GM18867 (cell line): ENCODE measurements around the gene ARPC1B.
"Not testable (repeated sequence)": the region's sequence is repeated elsewhere in the genome, so short reads cannot be mapped to it uniquely, and the experiment has no call there.

Source experiments
- ATAC-seq: cut with Tn5 transposase; IDR thresholded peaks from one replicate; pipeline ENCODE4 v1.9.1; 2021; ENCODE audit warnings: mild to moderate bottlenecking, moderate library complexity; ENCODE audit not compliant: unreplicated experiment

ARPC1B gene

GRCh38 chr7:99387239-99387635 is 12.7 kb downstream of the ARPC1B start:
- ATAC-seq = not testable (repeated sequence)

DNA sequence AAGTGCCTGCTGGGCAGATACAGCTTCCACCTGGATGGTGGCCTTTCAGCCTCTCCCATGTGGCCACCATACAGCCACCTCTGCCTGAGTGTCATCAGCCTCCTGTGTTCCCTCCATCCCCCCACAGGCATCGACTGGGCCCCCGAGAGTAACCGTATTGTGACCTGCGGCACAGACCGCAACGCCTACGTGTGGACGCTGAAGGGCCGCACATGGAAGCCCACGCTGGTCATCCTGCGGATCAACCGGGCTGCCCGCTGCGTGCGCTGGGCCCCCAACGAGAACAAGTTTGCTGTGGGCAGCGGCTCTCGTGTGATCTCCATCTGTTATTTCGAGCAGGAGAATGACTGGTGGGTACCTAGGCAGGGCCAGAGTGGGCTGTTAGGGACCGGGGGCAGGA is 13.4 kb downstream of the ARPC1B start:
- no peak for ATAC-seq

- ATAC-seq = no peak
These were observed 15.2 kb downstream of the ARPC1B start for GRCh38 chr7:99389772-99390171.

GRCh38 chr7:99390941-99391602 is 16.5 kb downstream of the ARPC1B start:
- ATAC-seq = no peak

DNA sequence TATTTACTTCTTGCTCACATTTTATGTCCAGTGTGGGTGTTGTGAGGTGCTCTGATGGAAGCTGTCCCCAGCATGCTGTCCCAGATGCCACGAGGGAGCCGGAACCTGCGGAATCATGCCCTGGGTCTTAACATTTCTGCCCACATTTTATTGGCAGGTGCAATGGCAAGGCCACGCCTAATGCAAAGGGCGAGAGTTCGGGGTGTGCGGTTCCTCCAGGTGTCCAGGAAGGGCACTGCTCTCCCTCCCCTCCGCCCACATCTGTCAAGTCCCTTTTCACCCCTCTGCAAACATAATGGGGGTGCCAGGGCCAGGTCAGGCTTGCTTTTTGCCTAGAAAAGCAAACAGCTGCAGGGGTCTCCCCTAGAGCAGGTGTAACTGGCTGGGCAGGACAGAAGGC is 17.5 kb downstream of the ARPC1B start:
- ATAC-seq = no peak

DNA sequence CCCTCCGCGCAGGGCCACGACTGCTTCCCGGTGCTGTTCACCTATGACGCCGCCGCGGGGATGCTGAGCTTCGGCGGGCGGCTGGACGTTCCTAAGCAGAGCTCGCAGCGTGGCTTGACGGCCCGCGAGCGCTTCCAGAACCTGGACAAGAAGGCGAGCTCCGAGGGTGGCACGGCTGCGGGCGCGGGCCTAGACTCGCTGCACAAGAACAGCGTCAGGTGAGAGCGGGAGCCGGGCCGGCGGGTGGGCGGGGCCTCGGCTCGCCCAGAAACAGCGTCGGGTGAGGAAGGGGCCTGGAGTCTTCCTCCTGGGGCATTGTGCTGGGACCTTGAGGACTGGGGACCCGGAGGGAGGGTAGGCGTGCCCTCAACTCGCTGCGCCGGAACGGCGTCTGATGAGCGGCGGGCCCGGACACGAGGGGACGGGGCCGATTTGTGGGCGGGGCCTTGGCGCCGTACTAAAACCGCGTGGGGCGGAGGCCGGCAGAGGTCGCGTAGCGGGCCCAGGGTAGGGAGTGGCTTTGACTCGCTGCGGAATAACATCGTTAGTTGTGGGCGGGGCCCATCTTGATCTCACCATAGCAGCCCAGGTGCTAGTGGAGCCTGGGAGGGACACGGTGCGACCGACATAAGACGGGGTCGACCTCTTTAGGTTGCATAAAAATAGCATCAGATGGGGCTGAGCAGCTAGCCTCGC is 18.3 kb downstream of the ARPC1B start:
- no peak for ATAC-seq

DNA sequence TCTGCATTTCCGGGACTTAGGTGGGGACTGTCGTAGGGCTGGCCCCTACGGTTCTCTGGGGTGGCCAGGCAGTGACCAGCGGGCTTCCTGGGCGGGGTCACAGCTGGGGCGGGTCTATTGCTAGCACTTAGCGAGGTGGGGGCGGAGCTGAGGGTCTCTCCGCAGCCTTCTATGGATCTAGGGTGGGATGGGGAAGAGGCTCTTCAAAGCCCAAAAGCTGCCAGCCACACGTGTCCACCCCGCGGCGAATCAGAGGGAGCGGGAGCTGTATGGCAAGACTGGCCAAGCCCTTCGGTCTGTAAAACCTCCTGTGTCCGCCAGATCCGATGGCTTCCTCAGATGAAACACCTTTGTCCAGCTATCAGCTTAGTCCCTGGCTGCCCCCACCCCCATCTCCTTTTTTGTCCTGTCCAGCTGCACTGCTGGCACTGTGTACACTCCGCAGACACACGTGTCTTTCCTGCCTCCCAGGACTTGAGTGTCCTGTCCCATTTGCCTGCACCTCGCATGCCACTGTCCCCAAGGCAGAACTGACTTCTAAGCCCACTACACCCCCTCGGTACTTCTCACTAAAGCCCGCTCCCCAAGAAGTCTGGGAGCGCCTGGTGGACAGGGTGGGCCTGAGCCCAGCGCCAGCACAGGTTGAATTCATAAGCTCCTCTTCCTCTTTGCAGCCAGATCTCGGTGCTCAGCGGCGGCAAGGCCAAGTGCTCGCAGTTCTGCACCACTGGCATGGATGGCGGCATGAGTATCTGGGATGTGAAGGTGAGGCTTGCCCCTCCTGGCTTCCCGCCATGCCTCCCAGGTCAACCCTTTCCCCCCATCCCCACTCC is 19.0 kb downstream of the ARPC1B start:
- no peak for ATAC-seq

GRCh38 chr7:99394188-99394502 is 19.6 kb downstream of the ARPC1B start:
- no peak for ATAC-seq

- ATAC-seq = no peak
These were observed 21.2 kb downstream of the ARPC1B start for GRCh38 chr7:99395616-99396327.

GRCh38 chr7:99396418-99397296 is 22.1 kb downstream of the ARPC1B start:
- no peak for ATAC-seq

DNA sequence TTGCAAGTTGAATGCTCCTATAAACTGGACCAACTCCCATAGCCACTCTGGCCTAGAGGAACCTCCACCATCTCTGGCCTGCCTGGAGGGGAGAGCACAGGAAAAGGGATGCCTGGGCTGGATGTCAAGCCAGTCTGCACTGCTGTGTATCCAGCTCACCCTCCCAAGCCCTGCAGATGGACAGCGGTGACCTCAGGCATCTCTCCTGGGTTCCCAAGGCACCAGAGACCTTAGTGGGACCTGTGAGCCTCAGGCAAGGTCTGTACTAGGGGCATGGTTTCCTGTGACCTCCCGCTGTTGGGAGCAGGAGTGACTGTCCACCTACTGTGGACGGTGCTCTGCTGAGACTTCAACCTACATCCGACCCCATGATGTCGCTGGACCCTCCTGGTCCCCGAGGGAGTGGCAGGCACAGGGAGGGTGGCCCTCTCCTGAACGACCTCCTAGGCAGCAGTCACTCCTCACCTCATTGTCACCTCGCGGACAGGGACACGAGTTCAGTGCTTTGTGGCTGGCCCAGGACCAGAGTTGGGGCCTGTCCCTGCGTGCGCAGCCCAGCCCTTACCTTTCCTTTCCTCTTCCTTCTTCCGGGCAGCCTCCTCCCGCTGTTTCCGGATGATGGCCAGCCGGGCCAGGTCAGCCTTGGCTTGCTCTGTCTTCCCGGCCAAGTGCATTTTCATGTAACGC is 22.9 kb downstream of the ARPC1B start:
- no peak for ATAC-seq

DNA sequence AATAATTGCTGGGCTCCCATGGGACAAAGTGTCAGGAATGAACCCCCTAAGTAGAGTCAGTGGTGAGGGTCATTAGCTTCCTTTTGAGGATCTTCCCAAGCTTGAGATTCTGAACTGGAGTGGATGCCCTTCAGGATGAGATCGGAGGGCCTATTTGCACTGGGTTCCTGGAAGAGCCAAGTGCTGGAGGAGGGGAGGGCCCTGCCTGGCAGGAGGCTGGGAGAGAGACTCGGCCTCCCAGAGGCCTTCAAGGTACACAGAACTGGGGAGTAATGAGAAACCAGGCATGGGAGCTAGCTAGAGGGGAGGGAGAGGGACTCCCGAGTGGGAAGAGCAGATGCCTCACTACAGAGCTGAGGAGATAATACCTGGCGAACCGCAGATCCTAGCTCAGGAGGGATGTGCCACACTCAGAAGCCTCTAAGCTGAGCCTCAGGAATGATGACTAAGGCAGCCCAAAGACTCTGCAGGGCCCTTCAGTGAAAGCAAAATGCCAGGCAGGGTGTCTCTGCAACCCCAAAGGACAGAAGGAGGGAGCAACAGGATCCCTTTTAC is 24.4 kb downstream of the ARPC1B start:
- no peak for ATAC-seq

DNA sequence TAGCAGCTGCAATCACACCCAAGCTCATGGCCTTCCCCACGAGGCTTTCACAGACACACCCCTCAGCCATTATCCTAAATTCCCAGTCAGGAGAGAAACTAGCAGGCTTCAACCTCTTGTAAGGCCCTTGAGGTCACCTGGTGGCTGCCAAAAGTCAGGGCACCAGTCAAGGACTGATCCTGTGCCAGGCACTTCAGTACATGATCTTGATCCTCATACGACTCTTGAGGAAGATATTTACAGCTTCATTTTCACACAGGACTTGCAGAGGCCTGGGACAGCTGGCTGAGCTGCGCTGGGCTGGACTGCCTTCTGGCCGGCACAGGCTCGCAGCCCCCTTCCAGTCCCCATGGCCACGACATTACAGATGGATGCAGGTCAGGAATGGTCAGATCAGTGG is 25.1 kb downstream of the ARPC1B start:
- no peak for ATAC-seq

DNA sequence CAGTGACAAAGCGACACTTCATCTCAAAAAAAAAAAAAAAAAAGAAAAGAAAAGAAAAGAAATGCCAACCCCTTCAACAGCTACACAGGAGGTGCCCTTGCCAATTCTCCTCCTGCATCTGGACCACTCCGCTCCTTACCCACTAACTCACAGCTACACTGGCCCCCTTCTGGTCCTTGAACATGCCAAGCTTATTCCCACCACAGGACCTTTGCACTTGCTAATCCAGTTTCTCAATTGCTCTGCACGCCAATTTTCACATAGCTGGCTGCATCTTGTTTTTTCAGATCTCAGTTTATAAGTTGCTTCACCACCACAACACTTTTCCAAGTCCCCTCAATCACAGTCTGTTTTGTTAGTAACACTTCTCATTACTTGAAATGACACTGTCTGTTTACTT is 28.3 kb downstream of the ARPC1B start:
- ATAC-seq = no peak

GRCh38 chr7:99403764-99404163 is 29.2 kb downstream of the ARPC1B start:
- no peak for ATAC-seq

- ATAC-seq = no peak
These were observed 29.9 kb downstream of the ARPC1B start for GRCh38 chr7:99404235-99404976.

GRCh38 chr7:99404977-99405320 is 30.4 kb downstream of the ARPC1B start:
- no peak for ATAC-seq

- ATAC-seq = no peak
These were observed 32.0 kb downstream of the ARPC1B start for GRCh38 chr7:99406557-99406956.

- peak; percentile 4 for ATAC-seq
These were observed 33.4 kb downstream of the ARPC1B start for GRCh38 chr7:99407872-99408378.
